Mucosa of descending colon (tissue), 3 donors: Measurements from ENCODE around the gene DENND6B. TPM values are rescaled to one million over a fixed set of nuclear protein-coding genes. Genes with fewer than 3 reads are reported as not detected.
"Not testable (repeated sequence)": the region's sequence is repeated elsewhere in the genome, so short reads cannot be mapped to it uniquely, and the experiment has no call there.

Experiments
- ATAC-seq: fragments of 200-7000 bp; cut with Tn5 transposase; one replicate; pipeline ENCODE4 v1.9.1; 2020; ENCODE audit warnings: mild to moderate bottlenecking, moderate library complexity
- DNase-seq, 3 donors: peaks; one replicate each; pipeline ENCODE4 v3.0.0-alpha.2; 2020
- H3K36me3 ChIP-seq: fragments of 200-600 bp; one replicate; pipeline ENCODE4 v1.8.0; 2021; ENCODE audit warnings: low read depth, mild to moderate bottlenecking
- H3K4me1 ChIP-seq: fragments of 200-600 bp; one replicate; pipeline ENCODE4 v1.8.0; 2021; ENCODE audit warnings: low read depth, mild to moderate bottlenecking
- H3K4me3 ChIP-seq: fragments of 200-600 bp; one replicate; pipeline ENCODE4 v1.8.0; 2021; ENCODE audit warnings: mild to moderate bottlenecking
- H3K9me3 ChIP-seq: fragments of 200-600 bp; one replicate; pipeline ENCODE4 v1.8.0; 2021; ENCODE audit warnings: mild to moderate bottlenecking
- intact Hi-C, 2 donors: fragments of 100-400 bp; cut with DNase I in 1 of 2; cut with micrococcal nuclease in 1 of 2; formaldehyde crosslinking; loops; one replicate each; pipeline versions ENCODE4 v1.11.0 to v1.11.1; 2022; cut with DNase I, micrococcal nuclease
- total RNA-seq, 3 donors: library from RNA; stranded (reverse); fragmentation: NEBNext Ultra II Directional in 2 of 3; extraction: Animal tissue kit (Norgen Biotek cat#: 25700) in 2 of 3; gene quantifications; one replicate each; pipeline versions ENCODE4 v1.2.1 to v1.2.4, GENCODE V29; 2021 to 2023
- TF ChIP-seq, protein P1 (sequence below): fragments of 200-600 bp; IDR thresholded peaks from one replicate; pipeline ENCODE4 v1.8.0; 2022; ENCODE audit warnings: antibody characterized with exemption, mild to moderate bottlenecking
- donor health status: DM: no; HTN: no; CAD: no; lungs with moderate emphysema.
- donor health status: DM: no; HTN: no; CAD: no.
- donor health status: DM: no; HTN: yes; CAD: no.

The DENND6B gene
- total RNA-seq, 3 donors from 2014 or later: 2.8 to 6.3 (median 5.2) TPM

DNA sequence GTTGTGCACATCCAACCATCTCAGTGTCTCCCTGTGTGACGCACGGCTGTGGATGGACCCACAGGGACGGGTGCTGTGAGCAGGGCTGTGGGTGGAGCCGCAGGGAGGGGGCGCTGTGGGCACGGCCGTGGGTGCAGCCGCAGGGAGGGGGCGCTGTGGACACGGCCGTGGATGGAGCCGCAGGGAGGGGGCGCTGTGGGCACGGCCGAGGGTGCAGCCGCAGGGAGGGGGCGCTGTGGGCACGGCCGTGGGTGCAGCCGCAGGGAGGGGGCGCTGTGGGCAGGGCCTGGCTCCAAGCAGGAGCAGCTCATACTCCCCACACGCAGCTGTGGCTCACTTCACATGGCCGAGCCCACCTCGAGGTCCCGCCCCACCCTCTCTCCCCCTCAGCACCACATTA, 50.7 kb downstream of the DENND6B start:
- Histone ChIP-seq H3K36me3 (peaks cover 7% of the 10 kb centered on the region), H3K9me3 (no peaks in the 10 kb centered on the region)
- peak; percentile 72 for ATAC-seq

DNA sequence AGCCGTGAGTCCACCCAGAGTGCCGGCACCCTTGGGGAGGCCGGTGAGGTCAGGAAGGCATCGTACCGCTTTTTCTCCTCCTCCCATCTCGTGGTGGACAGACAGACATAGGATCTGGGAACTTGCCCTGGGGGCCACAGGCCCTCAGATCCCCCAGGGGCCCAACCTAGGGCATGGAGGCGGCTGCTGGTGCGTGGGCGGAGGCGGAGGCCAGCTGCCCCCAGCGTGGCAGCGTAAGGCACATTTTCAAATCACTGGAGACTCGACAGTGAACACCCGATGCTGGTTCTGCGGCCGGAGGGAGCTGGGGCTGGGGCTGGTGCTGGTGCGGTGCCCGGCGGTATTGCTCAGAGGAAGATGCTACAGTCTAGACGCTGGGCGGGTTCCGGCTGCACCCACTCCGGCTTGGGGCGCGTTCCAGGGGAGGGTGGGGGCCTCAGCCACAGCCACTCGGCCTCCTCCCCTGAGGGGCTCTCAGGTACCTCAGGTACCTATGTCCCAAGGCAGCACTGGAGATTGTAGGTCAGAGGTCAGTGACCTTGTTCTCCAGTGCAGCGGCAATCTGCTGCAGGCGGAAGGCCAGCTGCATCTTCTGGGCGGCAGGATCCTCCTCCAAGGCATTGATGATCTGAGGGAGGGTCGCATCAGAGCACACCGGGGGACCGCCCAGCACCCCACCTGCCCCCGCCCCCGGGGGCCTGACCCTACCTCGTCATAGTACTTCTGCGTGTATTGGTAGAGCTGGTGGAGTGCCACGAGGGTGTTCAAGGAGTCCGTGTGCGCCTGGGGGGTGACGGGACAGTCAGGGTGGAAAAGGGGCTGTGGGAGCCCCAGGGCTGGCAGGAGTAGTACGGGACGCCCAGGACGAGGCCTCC, 51.4 kb downstream of the DENND6B start:
- Histone ChIP-seq H3K4me3 (no peak overlapping the region), H3K36me3 (peaks cover 7% of the 10 kb centered on the region), H3K4me1 (peaks cover 17% of the 10 kb centered on the region), H3K9me3 (no peaks in the 10 kb centered on the region)
- TF ChIP-seq, protein P1, sequence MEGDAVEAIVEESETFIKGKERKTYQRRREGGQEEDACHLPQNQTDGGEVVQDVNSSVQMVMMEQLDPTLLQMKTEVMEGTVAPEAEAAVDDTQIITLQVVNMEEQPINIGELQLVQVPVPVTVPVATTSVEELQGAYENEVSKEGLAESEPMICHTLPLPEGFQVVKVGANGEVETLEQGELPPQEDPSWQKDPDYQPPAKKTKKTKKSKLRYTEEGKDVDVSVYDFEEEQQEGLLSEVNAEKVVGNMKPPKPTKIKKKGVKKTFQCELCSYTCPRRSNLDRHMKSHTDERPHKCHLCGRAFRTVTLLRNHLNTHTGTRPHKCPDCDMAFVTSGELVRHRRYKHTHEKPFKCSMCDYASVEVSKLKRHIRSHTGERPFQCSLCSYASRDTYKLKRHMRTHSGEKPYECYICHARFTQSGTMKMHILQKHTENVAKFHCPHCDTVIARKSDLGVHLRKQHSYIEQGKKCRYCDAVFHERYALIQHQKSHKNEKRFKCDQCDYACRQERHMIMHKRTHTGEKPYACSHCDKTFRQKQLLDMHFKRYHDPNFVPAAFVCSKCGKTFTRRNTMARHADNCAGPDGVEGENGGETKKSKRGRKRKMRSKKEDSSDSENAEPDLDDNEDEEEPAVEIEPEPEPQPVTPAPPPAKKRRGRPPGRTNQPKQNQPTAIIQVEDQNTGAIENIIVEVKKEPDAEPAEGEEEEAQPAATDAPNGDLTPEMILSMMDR: no peak
- intact Hi-C loops: loop anchor here (5.0 kb wide), 2 partner anchors 47 to 52 kb away; partner anchors contain the start of gene DENND6B (in 1 of the 2)
- ATAC-seq (no peak), DNase-seq (no peak)

More for the DNA sequence above, 50.7 kb downstream of the DENND6B start:
- Histone ChIP-seq H3K4me3 (no peak overlapping the region), H3K4me1 (peaks cover 10% of the 10 kb centered on the region)
- intact Hi-C loops: loop anchor here (5.0 kb wide), 2 partner anchors 46 to 51 kb away; partner anchors contain the start of gene DENND6B (in 1 of the 2)
- peak in 2 of 3 donors; percentile 79 to 82 for DNase-seq
- TF ChIP-seq, protein P1: peak; percentile 39

DNA sequence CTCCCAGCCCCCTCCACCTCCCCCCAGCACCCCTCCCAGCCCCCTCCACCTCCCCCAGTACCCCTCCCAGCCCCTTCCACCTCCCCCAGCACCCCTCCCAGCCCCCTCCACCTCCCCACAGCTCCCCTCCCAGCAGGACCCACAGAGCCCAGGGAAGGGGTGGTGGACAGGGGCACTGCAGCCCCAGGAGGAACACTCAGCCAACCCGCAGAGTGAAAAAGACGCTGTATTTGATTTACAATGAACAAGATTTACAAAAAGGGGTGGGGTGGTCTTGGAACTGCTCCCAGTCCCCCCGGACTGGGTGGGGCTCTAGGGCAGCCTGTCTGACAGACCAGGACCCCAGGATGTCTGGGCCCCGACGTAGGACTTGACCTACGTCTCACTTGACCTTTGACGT, 52.0 kb downstream of the DENND6B start:
- ATAC-seq: no peak
- intact Hi-C loops: loop anchor here (5.0 kb wide), 2 partner anchors 48 to 53 kb away; partner anchors contain the start of gene DENND6B (in 1 of the 2)

DNA sequence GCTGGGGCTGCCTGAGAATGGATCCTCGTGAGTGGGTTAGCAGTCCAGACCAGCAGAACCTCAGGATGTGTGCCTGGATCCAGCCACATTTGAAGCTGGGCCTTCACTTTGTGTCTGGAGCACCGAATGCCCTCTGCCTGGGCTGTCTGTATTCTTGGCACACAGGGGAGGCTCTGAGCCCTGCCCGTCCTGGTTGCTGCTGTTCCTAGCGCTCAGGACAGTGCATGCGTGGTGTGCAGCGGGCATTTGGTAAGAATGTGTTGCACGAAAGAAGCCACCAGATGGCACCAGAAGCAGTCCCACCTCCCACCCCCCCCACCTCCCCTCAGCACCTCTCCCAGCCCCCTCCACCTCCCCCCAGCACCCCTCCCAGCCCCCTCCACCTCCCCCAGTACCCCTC, 52.5 kb downstream of the DENND6B start:
- DNase-seq (peak in 1 of 3 donors; percentile 72), ATAC-seq (no peak)
- peaks cover 26% of the 10 kb centered on the region for H3K4me1 ChIP-seq
- H3K9me3 ChIP-seq: no peaks in the 10 kb centered on the region
- intact Hi-C loops: no loop called here
- TF ChIP-seq, protein P1: no peak
- H3K36me3 ChIP-seq: peaks cover 4% of the 10 kb centered on the region
- H3K4me3 ChIP-seq: no peak overlapping the region

More for the DNA sequence above, 52.0 kb downstream of the DENND6B start:
- peaks cover 7% of the 10 kb centered on the region for H3K36me3 ChIP-seq
- H3K9me3 ChIP-seq: no peaks in the 10 kb centered on the region
- peaks cover 22% of the 10 kb centered on the region for H3K4me1 ChIP-seq
- TF ChIP-seq, protein P1: no peak
- DNase-seq: no peak
- H3K4me3 ChIP-seq: no peak overlapping the region

DNA sequence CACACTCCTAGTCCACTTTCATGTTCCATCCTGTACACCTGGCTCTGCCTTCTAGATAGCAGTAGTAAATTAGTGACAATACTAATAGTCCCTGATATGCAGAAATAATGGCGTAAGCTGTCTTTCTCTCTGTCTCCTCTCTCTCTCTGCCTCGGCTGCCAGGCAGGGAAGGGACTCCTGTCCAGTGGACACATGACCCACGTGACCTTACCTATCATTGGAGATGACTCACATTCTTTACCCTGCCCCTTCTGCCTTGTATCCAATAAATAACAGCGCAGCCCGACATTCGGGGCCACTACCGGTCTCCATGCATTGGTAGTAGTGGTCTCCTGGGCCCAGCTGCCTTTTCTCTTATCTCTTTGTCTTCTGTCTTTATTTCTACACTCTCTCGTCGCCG, 53.0 kb downstream of the DENND6B start:
- H3K4me3 ChIP-seq, ATAC-seq, H3K36me3 ChIP-seq, intact Hi-C loops, H3K9me3 ChIP-seq, DNase-seq: not testable (repeated sequence)
- peaks cover 26% of the 10 kb centered on the region for H3K4me1 ChIP-seq

DNA sequence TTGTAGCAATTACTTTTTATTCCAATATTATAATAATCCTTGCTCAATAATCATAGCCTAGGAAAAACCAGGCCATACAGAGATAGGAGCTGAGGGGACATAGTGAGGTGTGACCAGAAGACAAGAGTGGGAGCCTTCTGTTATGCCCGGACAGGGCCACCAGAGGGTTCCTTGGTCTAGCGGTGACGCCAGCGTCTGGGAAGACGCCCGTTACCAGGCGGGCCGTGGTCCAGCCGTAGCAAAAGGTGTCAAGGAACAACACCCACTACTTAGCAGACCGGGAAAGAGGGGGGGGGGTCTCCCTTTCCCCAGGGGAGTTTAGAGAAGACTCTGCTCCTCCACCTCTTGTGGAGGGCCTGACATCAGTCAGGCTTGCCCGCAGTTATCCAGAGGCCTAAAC, 53.5 kb downstream of the DENND6B start:
- intact Hi-C loops, H3K36me3 ChIP-seq, ATAC-seq, DNase-seq, H3K9me3 ChIP-seq, H3K4me3 ChIP-seq: not testable (repeated sequence)
- H3K4me1 ChIP-seq: peaks cover 26% of the 10 kb centered on the region
